Liver (tissue), 9 donors: ENCODE measurements around the gene MECP2. TPM values are rescaled to one million over a fixed set of nuclear protein-coding genes. Genes with fewer than 3 reads are reported as not detected.

Source experiments
- DNase-seq: peaks from one replicate; pipeline ENCODE4 v3.0.0-alpha.2; 2017; ENCODE audit warnings: low spot score
- H3K27ac ChIP-seq, 2 donors: one replicate each; pipeline ENCODE4 v1.7.0; 2013; ENCODE audit warnings: inconsistent platforms in 2 of 2, low read length in 2 of 2, control low read depth in 1 of 2, low read depth in 1 of 2, mild to moderate bottlenecking in 1 of 2
- H3K27me3 ChIP-seq, 4 donors: one replicate each; pipeline versions ENCODE4 v1.6.1 to v1.7.0; 2013; ENCODE audit warnings: low read length in 3 of 4, inconsistent platforms in 1 of 4, mild to moderate bottlenecking in 1 of 4, moderate library complexity in 1 of 4; ENCODE audit not compliant: control insufficient read depth in 4 of 4, insufficient read depth in 4 of 4
- H3K36me3 ChIP-seq, 4 donors: one replicate each; pipeline versions ENCODE4 v1.6.1 to v1.7.0; 2013; ENCODE audit warnings: low read length in 3 of 4, mild to moderate bottlenecking in 3 of 4, low read depth in 1 of 4, moderate library complexity in 1 of 4; ENCODE audit not compliant: control insufficient read depth in 4 of 4, insufficient read depth in 3 of 4
- H3K4me1 ChIP-seq, 4 donors: one replicate each; pipeline versions ENCODE4 v1.6.1 to v1.7.0; 2013; ENCODE audit warnings: low read length in 3 of 4, mild to moderate bottlenecking in 3 of 4, moderate library complexity in 1 of 4; ENCODE audit not compliant: control insufficient read depth in 4 of 4, insufficient read depth in 4 of 4
- H3K4me3 ChIP-seq, 3 donors: one replicate each; pipeline versions ENCODE4 v1.6.1 to v1.7.0; 2013; ENCODE audit warnings: low read length in 3 of 3, control low read depth in 1 of 3, low read depth in 1 of 3, mild to moderate bottlenecking in 1 of 3
- H3K9ac ChIP-seq, 2 donors: one replicate each; pipeline ENCODE4 v1.7.0; 2013; ENCODE audit warnings: low read length in 2 of 2, mild to moderate bottlenecking in 2 of 2, moderate library complexity in 2 of 2, control low read depth in 1 of 2, low read depth in 1 of 2
- H3K9me3 ChIP-seq, 4 donors: one replicate each; pipeline versions ENCODE4 v1.6.1 to v1.7.0; 2013; ENCODE audit warnings: low read length in 3 of 4; ENCODE audit not compliant: control insufficient read depth in 4 of 4
- EGR1 ChIP-seq, 2 donors: IDR thresholded peaks; 2 replicates each; pipeline ENCODE4 v1.6.1; 2016 to 2018; ENCODE audit warnings: antibody characterized with exemption in 2 of 2, low read depth in 2 of 2
- FOXA1 ChIP-seq: IDR thresholded peaks from 2 replicates; pipeline ENCODE4 v1.6.1; 2016; ENCODE audit warnings: antibody characterized with exemption
- FOXA2 ChIP-seq: IDR thresholded peaks from 2 replicates; pipeline ENCODE4 v1.6.1; 2016; ENCODE audit warnings: antibody characterized with exemption
- GABPA ChIP-seq, 2 donors: IDR thresholded peaks in 1 of 2; conservative IDR thresholded peaks in 1 of 2; 2 replicates each; pipeline ENCODE4 v1.6.1; 2016; ENCODE audit warnings: antibody characterized with exemption in 2 of 2, mild to moderate bottlenecking in 1 of 2, moderate library complexity in 1 of 2
- HNF4A ChIP-seq, 2 donors: conservative IDR thresholded peaks; 2 replicates each; pipeline ENCODE4 v1.6.1; 2016; ENCODE audit warnings: antibody characterized with exemption in 2 of 2, mild to moderate bottlenecking in 2 of 2
- HNF4G ChIP-seq: IDR thresholded peaks from 2 replicates; pipeline ENCODE4 v1.6.1; 2016; ENCODE audit warnings: antibody characterized with exemption
- JUND ChIP-seq, 2 donors: IDR thresholded peaks; 2 replicates each; pipeline ENCODE4 v1.6.1; 2016; ENCODE audit warnings: antibody characterized with exemption in 2 of 2
- NR2F2 ChIP-seq: IDR thresholded peaks from 2 replicates; pipeline ENCODE4 v1.6.1; 2016; ENCODE audit warnings: antibody characterized with exemption
- RAD21 ChIP-seq, 2 donors: IDR thresholded peaks; 2 replicates each; pipeline ENCODE4 v1.6.1; 2016; ENCODE audit warnings: antibody characterized with exemption in 2 of 2, mild to moderate bottlenecking in 2 of 2
- RXRA ChIP-seq, 2 donors: IDR thresholded peaks; 2 replicates each; pipeline ENCODE4 v1.6.1; 2017 to 2018; ENCODE audit warnings: antibody characterized with exemption in 2 of 2, mild to moderate bottlenecking in 1 of 2
- SP1 ChIP-seq: IDR thresholded peaks from 2 replicates; pipeline ENCODE4 v1.6.1; 2018; ENCODE audit warnings: antibody characterized with exemption, mild to moderate bottlenecking
- TAF1 ChIP-seq: conservative IDR thresholded peaks from 2 replicates; pipeline ENCODE4 v1.6.1; 2016; ENCODE audit warnings: antibody characterized with exemption, mild to moderate bottlenecking
- YY1 ChIP-seq: IDR thresholded peaks from 2 replicates; pipeline ENCODE4 v1.6.1; 2016; ENCODE audit warnings: antibody characterized with exemption, mild to moderate bottlenecking
- ZBTB33 ChIP-seq: IDR thresholded peaks from 2 replicates; pipeline ENCODE4 v1.6.1; 2016; ENCODE audit warnings: antibody characterized with exemption
- WGBS: extraction: QIAGEN DNeasy Blood & Tissue Kit; methylation state at CpG from one replicate; pipeline ENCODE4 v1.1.7; 2013; 5-methylcytosine and 5-hydroxymethylcytosine counted together
- polyA plus RNA-seq, 2 donors: library from polyadenylated mRNA; stranded (reverse) in 1 of 2; unstranded in 1 of 2; fragments of 200-250 nt in 1 of 2; fragments of >200 nt in 1 of 2; fragmentation: Nextera tagmentation in 1 of 2; extraction: Ambion mirVana in 1 of 2; gene quantifications; one replicate each; pipeline versions ENCODE4 v1.2.1 to v1.2.3, GENCODE V29; 2013 to 2015
- total RNA-seq, 2 donors: library from RNA; depleted of rRNA; stranded (reverse); fragments of >200 nt; gene quantifications; one replicate each; pipeline ENCODE4 v1.2.3, GENCODE V29; 2014
- TF ChIP-seq, protein P1 (sequence below): IDR thresholded peaks from 2 replicates; pipeline ENCODE4 v1.6.1; 2016; ENCODE audit warnings: antibody characterized with exemption
- TF ChIP-seq, protein P2 (sequence below): IDR thresholded peaks from 2 replicates; pipeline ENCODE4 v1.6.1; 2016; ENCODE audit warnings: antibody characterized with exemption
- TF ChIP-seq, protein P3 (sequence below): IDR thresholded peaks from 2 replicates; pipeline ENCODE4 v1.6.1; 2016; ENCODE audit warnings: antibody characterized with exemption, mild to moderate bottlenecking
- TF ChIP-seq, protein P4 (sequence below): fragments of 150-350 bp; IDR thresholded peaks from 2 replicates; pipeline ENCODE4 v1.5.1; 2017; ENCODE audit warnings: improper control_type of control experiment, low read depth, low read length; ENCODE audit not compliant: missing input control
- donor health status: healthy.
- donor health status: healthy.
- donor health status: healthy.
- donor health status: healthy.
- donor health status: healthy.

The MECP2 gene
- total and polyA plus RNA-seq, 4 donors = 6.9 to 22.0 (median 10.0) TPM

- TF ChIP-seq, protein P1, sequence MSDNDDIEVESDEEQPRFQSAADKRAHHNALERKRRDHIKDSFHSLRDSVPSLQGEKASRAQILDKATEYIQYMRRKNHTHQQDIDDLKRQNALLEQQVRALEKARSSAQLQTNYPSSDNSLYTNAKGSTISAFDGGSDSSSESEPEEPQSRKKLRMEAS = no peak
These were observed 39.1 kb downstream of the MECP2 start (continued) for GRCh38 chrX:154058214-154058997.

DNA sequence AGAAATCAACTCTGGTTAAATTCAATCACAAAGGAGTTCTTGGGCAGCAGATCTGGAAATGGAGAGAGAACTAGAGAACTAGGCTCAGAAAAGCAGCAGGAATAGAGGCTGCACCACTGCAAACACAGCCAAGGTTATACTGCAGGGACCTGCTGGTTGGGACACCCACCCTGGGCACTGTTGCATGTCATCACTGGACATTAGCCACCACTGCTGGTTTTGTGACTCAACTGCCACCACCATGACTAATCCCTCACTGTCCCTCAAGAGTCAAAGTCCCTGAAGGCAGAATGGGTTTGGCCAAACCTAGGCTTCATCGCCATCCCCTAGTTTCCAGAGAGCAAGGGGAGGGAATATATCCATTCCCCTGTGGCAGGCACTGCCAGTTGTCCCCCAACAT is 39.7 kb downstream of the MECP2 start:
- Histone ChIP-seq H3K36me3 (peaks cover 0 to 5% (median under 1%) of the 10 kb centered on the region in 4 donors), H3K27ac (peak overlapping the region in 1 of 2 donors; percentile 28), H3K9ac (no peak overlapping the region), H3K4me3 (no peak overlapping the region), H3K9me3 (no peaks in the 10 kb centered on the region), H3K4me1 (peaks cover 4 to 19% (median 9%) of the 10 kb centered on the region in 4 donors), H3K27me3 (peaks cover 0 to 6% (median 0%) of the 10 kb centered on the region in 4 donors)
- TF ChIP-seq FOXA2 (no peak), NR2F2 (no peak), EGR1 (IDR thresholded peaks at IDR 0.05; ENCODE audit: low read depth in 2 of 2) (no peak), JUND (IDR thresholded peaks at IDR 0.05) (no peak), RXRA (IDR thresholded peaks at IDR 0.05) (no peak), GABPA (IDR thresholded peaks at IDR 0.05 in 1 of 2, conservative IDR thresholded peaks at IDR 0.05 in 1 of 2) (no peak), RAD21 (IDR thresholded peaks at IDR 0.05) (no peak)
- 100% methylated on average over 1 of the region's 1 CpG for WGBS
- DNase-seq = no peak

DNA sequence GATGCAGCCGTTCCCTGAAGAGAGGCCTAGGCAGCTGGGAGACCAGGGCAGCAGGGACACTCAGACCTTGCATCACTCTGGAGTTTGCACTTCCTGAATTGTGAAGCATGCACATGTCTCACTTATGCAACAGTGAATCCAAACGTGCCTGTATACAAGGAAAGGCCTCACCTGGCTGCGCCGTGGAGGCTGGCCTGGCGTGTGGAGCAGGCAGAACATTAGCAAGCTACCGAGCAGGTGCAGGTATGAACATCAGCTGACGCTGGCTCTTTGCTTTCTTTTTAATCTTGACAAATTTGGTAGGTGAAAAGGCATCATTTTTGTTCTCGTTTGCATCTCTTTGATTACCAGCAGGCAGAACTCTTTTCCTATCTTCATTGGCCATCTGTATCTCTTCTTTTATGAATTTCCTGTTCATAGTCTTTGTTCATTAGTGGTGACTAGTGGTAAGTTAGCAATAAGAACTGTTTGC is 40.7 kb downstream of the MECP2 start:
- H3K4me3 ChIP-seq = no peak overlapping the region
- 22% methylated on average over 8 of the region's 8 CpGs for whole genome bisulfite sequencing
- H3K27me3 ChIP-seq = peaks cover 0 to 6% (median 0%) of the 10 kb centered on the region in 4 donors
- peaks cover 4 to 19% (median 9%) of the 10 kb centered on the region in 4 donors for H3K4me1 ChIP-seq
- no peaks in the 10 kb centered on the region for H3K9me3 ChIP-seq
- H3K9ac ChIP-seq = no peak overlapping the region
- peaks cover 0 to 5% (median under 1%) of the 10 kb centered on the region in 4 donors for H3K36me3 ChIP-seq
- TF ChIP-seq JUND (IDR thresholded peaks at IDR 0.05) (peak in 1 of 2 donors; percentile 43), YY1 (peak; percentile 29), FOXA1 (no peak), TAF1 (no peak), GABPA (IDR thresholded peaks at IDR 0.05 in 1 of 2, conservative IDR thresholded peaks at IDR 0.05 in 1 of 2) (peak in 1 of 2 donors; percentile 45), FOXA2 (no peak), RXRA (IDR thresholded peaks at IDR 0.05) (peak in 1 of 2 donors; percentile 69), ZBTB33 (peak; percentile 17), SP1 (peak; percentile 55), RAD21 (IDR thresholded peaks at IDR 0.05) (peak in 1 of 2 donors; percentile 31), EGR1 (IDR thresholded peaks at IDR 0.05; ENCODE audit: low read depth in 2 of 2) (peak in 1 of 2 donors; percentile 17), NR2F2 (no peak), HNF4G (peak; percentile 41), HNF4A (conservative IDR thresholded peaks at IDR 0.05) (peak; percentile 83 to 84)
- TF ChIP-seq, protein P2, sequence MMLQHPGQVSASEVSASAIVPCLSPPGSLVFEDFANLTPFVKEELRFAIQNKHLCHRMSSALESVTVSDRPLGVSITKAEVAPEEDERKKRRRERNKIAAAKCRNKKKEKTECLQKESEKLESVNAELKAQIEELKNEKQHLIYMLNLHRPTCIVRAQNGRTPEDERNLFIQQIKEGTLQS = peak; percentile 84
- TF ChIP-seq, protein P3, sequence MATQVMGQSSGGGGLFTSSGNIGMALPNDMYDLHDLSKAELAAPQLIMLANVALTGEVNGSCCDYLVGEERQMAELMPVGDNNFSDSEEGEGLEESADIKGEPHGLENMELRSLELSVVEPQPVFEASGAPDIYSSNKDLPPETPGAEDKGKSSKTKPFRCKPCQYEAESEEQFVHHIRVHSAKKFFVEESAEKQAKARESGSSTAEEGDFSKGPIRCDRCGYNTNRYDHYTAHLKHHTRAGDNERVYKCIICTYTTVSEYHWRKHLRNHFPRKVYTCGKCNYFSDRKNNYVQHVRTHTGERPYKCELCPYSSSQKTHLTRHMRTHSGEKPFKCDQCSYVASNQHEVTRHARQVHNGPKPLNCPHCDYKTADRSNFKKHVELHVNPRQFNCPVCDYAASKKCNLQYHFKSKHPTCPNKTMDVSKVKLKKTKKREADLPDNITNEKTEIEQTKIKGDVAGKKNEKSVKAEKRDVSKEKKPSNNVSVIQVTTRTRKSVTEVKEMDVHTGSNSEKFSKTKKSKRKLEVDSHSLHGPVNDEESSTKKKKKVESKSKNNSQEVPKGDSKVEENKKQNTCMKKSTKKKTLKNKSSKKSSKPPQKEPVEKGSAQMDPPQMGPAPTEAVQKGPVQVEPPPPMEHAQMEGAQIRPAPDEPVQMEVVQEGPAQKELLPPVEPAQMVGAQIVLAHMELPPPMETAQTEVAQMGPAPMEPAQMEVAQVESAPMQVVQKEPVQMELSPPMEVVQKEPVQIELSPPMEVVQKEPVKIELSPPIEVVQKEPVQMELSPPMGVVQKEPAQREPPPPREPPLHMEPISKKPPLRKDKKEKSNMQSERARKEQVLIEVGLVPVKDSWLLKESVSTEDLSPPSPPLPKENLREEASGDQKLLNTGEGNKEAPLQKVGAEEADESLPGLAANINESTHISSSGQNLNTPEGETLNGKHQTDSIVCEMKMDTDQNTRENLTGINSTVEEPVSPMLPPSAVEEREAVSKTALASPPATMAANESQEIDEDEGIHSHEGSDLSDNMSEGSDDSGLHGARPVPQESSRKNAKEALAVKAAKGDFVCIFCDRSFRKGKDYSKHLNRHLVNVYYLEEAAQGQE = no peak
- TF ChIP-seq, protein P1 = peak; percentile 73
- TF ChIP-seq, protein P4, sequence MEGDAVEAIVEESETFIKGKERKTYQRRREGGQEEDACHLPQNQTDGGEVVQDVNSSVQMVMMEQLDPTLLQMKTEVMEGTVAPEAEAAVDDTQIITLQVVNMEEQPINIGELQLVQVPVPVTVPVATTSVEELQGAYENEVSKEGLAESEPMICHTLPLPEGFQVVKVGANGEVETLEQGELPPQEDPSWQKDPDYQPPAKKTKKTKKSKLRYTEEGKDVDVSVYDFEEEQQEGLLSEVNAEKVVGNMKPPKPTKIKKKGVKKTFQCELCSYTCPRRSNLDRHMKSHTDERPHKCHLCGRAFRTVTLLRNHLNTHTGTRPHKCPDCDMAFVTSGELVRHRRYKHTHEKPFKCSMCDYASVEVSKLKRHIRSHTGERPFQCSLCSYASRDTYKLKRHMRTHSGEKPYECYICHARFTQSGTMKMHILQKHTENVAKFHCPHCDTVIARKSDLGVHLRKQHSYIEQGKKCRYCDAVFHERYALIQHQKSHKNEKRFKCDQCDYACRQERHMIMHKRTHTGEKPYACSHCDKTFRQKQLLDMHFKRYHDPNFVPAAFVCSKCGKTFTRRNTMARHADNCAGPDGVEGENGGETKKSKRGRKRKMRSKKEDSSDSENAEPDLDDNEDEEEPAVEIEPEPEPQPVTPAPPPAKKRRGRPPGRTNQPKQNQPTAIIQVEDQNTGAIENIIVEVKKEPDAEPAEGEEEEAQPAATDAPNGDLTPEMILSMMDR = no peak
- peak overlapping the region in 1 of 2 donors; percentile 50 for H3K27ac ChIP-seq
- peak; percentile 35 for DNase-seq
